Activated T-cell treated with anti-CD3 and anti-CD28 coated beads, Interleukin-2, amount 50 U/mL, for 24 hours (primary cell): ENCODE data around the gene TTYH1.

Source experiments
- DNase-seq: peaks from one replicate; pipeline ENCODE4 v3.0.0-alpha.2; 2020
- H3K27ac Mint-ChIP-seq: 2 replicates; pipeline ENCODE4 v1.8.0; 2020; ENCODE audit warnings: mild to moderate bottlenecking, mixed read lengths
- H3K27me3 Mint-ChIP-seq: 2 replicates; pipeline ENCODE4 v1.8.0; 2020; ENCODE audit warnings: mixed read lengths
- H3K36me3 Mint-ChIP-seq: 2 replicates; pipeline ENCODE4 v1.8.0; 2020; ENCODE audit warnings: low read depth, mixed read lengths
- H3K4me1 Mint-ChIP-seq: 2 replicates; pipeline ENCODE4 v1.8.0; 2020; ENCODE audit warnings: low read depth, mixed read lengths
- H3K4me3 Mint-ChIP-seq: 2 replicates; pipeline ENCODE4 v1.8.0; 2020; ENCODE audit warnings: mild to moderate bottlenecking, moderate library complexity, mixed read lengths
- H3K9me3 Mint-ChIP-seq: 2 replicates; pipeline ENCODE4 v1.8.0; 2020; ENCODE audit warnings: mixed read lengths

Gene TTYH1

DNA sequence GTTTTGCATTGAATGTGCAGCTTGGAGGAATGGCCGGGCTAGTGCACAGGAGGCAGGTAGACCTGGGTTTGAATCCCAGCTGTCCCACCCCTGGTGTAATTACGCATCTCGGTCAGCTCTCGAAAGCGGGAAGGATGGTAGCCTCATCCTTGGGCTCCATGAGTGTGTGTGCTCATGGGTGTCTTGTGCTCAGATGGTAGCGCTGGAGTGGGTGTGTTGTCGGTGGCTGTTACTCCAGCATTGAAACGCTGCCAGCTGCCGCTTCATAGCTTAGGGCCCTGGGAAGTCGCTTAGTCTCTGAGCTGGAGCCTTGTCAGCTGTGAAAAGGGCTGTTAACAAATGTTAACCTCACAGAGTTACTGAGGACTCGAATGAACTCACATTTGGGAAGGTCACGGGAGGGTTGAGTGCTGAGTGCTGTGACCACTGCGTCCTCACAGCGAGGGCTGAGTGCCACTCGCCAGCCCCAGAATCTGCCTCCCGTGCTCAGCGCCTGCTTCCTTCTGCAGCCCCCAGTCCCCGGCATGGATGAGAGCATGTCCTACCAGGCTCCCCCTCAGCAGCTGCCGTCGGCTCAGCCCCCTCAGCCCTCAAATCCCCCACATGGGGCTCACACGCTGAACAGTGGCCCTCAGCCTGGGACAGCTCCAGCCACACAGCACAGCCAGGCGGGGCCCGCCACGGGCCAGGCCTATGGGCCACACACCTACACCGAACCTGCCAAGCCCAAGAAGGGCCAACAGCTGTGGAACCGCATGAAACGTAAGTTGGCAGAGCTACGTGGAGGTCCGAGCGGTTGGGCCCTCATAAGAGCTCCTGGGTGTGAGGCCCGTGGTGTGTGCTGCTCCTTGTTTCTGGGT lies 38.9 kb downstream of the TTYH1 start:
- no peak for DNase-seq
- Mint-ChIP-seq H3K27me3 (no peaks in the 10 kb centered on the region), H3K27ac (no peak overlapping the region), H3K4me1 (peaks cover 42% of the 10 kb centered on the region), H3K9me3 (no peaks in the 10 kb centered on the region), H3K4me3 (no peak overlapping the region), H3K36me3 (peaks cover 96% of the 10 kb centered on the region)

- Mint-ChIP-seq H3K4me1 (peaks cover 46% of the 10 kb centered on the region), H3K4me3 (no peak overlapping the region), H3K9me3 (no peaks in the 10 kb centered on the region), H3K27ac (no peak overlapping the region), H3K36me3 (peaks cover 98% of the 10 kb centered on the region), H3K27me3 (no peaks in the 10 kb centered on the region)
- DNase-seq, result no peak
These were observed 39.8 kb downstream of the TTYH1 start for GRCh38 chr19:54454781-54455675.

DNA sequence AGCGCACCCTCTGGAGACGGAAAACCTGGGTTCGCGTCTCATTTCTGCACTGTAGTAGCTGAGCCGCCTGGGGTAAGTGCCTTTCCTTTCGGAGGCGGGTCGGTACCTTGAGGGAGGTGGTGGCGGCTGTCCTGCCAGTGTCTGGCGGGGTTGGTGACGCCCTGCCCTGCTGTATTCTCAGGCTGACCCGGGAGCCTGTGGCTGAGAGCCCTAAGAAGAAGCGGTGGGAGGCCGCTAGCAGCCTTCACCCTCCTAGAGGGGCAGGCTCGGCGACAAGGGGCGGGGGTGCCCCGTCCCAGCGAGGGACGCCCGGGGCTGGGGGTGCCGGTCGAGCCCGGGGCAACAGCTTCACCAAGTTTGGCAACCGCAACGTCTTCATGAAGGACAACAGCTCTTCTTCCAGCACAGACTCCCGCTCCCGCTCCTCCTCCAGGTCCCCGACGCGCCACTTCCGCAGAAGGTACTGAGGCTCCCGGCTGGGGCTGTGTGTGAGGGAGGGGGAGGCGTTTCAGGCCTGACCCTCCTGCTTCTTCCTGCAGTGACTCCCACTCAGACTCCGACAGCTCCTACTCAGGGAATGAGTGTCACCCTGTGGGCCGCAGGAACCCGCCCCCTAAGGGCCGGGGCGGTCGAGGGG lies 40.6 kb downstream of the TTYH1 start:
- H3K27me3 Mint-ChIP-seq, result no peaks in the 10 kb centered on the region
- H3K4me3 Mint-ChIP-seq, result no peak overlapping the region
- H3K4me1 Mint-ChIP-seq, result peaks cover 39% of the 10 kb centered on the region
- DNase-seq, result no peak
- no peak overlapping the region for H3K27ac Mint-ChIP-seq
- no peaks in the 10 kb centered on the region for H3K9me3 Mint-ChIP-seq
- H3K36me3 Mint-ChIP-seq, result peaks cover 93% of the 10 kb centered on the region

DNA sequence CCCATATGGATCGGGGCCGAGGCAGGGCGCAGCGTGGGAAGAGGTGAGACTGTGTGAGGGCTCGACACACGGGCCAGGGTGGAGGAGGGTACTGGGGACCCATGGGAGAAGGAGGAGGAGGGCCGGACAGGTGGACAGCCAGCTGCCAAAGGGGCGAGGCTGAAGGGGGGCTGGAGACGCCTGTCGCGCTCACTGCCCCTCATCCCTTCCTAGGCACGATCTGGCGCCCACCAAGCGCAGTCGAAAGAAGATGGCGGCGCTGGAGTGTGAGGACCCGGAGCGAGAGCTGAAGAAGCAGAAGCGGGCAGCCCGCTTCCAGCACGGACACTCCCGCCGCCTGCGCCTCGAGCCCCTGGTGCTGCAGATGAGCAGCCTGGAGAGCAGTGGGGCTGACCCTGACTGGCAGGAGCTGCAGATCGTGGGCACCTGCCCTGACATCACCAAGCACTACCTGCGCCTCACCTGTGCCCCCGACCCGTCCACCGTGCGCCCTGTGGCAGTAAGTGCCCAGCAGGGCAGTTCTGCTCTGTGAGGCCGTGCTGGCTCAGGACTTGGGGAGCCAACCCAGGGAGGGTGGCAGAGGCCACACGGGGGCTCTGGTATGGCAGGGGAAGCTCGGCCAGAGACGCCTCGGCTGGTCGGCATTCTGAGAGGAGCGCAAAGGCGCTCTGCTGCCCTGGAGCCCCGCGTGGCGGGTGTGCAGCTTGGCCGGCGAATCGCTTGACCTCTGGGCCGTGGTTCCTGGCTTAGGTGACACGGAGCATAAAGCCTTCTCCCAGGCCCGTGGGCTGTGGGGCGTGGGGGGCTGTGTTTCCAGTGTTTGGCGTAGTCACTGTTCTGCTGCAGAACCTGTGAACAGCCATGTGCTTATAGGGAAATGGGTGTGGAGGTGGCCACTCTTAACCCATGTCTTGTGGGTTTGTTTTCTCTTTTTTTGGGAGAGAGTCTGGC lies 41.4 kb downstream of the TTYH1 start:
- Mint-ChIP-seq H3K9me3 (no peaks in the 10 kb centered on the region), H3K27me3 (no peaks in the 10 kb centered on the region), H3K4me3 (no peak overlapping the region), H3K27ac (no peak overlapping the region), H3K36me3 (peaks cover 93% of the 10 kb centered on the region), H3K4me1 (peaks cover 35% of the 10 kb centered on the region)
- no peak for DNase-seq

DNA sequence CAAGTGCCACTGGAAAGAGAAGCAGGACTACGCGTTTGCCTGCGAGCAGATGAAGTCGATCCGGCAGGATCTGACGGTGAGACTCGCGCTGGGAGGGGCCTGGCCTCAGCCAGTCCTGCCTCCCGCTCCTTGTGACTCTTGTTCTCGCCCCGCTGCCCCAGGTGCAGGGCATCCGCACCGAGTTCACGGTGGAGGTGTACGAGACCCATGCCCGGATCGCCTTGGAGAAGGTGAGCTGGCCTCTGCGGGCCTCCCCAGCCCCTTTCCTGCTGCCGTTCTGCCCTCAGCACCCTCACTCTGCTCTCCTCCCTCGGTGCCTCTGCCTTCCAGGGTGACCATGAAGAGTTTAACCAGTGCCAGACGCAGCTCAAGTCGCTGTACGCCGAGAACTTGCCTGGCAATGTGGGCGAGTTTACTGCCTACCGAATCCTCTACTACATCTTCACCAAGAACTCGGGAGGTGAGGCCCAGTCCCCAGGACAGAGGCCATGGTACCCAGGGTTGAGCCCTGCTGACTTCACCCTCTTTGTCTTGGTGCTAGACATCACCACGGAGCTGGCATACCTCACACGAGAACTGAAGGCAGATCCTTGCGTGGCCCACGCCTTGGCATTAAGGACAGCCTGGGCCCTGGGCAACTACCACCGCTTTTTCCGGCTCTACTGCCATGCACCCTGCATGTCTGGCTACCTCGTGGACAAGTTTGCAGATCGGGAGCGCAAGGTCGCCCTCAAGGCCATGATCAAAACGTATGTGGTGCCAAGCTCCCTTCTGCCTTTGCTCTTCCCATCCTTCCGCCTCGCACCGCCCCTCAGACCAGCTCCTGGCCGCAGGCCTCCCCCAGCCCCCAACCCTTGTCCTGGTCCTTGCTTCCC lies 42.7 kb downstream of the TTYH1 start:
- H3K9me3 Mint-ChIP-seq, result no peaks in the 10 kb centered on the region
- peaks cover 92% of the 10 kb centered on the region for H3K36me3 Mint-ChIP-seq
- H3K4me1 Mint-ChIP-seq, result peaks cover 30% of the 10 kb centered on the region
- DNase-seq, result no peak
- no peaks in the 10 kb centered on the region for H3K27me3 Mint-ChIP-seq
- no peak overlapping the region for H3K4me3 Mint-ChIP-seq
- H3K27ac Mint-ChIP-seq, result peak overlapping the region; percentile 77

DNA sequence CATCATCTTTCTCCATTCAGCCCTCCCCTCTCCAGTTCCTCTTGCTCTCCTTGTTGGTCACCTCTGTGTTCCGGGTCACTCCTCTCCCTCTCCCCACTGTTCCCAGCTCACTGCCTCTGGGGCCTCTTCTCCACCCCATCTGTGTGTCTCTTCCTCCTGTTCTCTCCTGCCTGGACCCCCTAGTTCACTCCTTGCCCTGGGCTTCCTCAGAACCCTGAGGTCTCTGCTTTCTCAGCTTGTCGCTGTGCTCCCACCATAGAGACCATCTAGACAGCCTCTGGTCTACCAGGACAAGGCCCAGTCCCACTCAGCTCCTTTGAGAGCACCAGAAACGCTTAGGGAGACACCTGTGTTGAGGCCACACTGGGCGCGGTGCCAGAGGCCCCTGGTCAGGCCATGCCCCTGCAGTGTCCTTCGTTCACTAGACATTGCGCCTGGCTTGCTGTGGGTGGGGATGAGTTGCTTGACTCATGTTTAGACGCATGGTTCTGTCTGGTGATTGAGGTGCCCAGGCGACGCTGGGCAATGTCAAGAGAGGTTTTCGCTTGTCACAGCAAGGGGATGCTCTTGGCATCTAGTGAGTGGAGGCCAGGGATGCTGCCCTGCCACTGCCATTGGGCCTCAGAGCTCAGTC lies 43.5 kb downstream of the TTYH1 start:
- H3K36me3 Mint-ChIP-seq, result peaks cover 85% of the 10 kb centered on the region
- peaks cover 30% of the 10 kb centered on the region for H3K4me1 Mint-ChIP-seq
- H3K27ac Mint-ChIP-seq, result peak overlapping the region; percentile 77
- no peaks in the 10 kb centered on the region for H3K9me3 Mint-ChIP-seq
- no peak overlapping the region for H3K4me3 Mint-ChIP-seq
- no peak for DNase-seq
- H3K27me3 Mint-ChIP-seq, result no peaks in the 10 kb centered on the region

GRCh38 chr19:54459282-54460229 lies 44.3 kb downstream of the TTYH1 start:
- Mint-ChIP-seq H3K4me1 (peaks cover 37% of the 10 kb centered on the region), H3K36me3 (peaks cover 85% of the 10 kb centered on the region), H3K27ac (peak overlapping the region; percentile 77), H3K9me3 (no peaks in the 10 kb centered on the region), H3K4me3 (no peak overlapping the region), H3K27me3 (no peaks in the 10 kb centered on the region)
- DNase-seq, result no peak

DNA sequence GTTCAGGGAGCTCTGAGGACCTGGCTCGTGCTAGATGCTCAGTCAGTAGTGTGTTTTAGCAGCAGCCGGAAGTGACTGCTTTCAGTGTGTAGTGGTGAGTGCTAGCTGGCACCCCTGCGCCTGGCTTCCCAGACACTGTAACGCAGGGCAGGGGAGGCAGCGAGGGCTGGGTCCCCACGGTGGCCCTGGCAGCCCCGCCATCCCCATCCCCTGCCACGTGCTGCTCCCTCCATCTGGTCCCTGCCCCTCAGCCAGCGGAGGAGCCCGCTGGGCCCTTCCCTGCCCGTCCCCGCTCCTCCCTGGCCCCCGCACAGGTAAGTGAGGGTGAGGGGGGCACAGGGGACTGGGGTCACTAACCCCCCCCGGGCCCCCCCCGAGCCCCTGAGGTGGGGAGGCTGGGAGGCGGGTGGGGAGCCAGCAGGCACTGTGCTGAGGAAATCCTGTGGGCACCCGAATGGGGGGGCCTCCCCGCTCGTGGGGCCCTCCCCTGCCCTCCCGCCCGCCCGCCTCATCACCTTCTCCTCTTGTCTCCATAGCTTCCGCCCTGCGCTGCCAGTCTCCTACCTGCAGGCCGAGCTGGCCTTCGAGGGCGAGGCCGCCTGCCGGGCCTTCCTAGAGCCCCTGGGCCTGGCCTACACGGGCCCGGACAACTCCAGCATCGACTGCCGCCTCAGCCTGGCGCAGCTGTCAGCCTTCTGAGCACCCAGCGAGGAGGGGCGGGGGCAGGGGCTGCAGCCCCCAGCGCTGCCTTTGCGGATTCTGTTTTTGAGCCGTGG lies 45.2 kb downstream of the TTYH1 start:
- Mint-ChIP-seq H3K36me3 (peaks cover 76% of the 10 kb centered on the region), H3K27ac (peak overlapping the region; percentile 77), H3K4me3 (no peak overlapping the region), H3K4me1 (peaks cover 39% of the 10 kb centered on the region), H3K27me3 (peaks cover 3% of the 10 kb centered on the region), H3K9me3 (no peaks in the 10 kb centered on the region)
- no peak for DNase-seq

- H3K27me3 Mint-ChIP-seq, result peaks cover 8% of the 10 kb centered on the region
- H3K9me3 Mint-ChIP-seq, result no peaks in the 10 kb centered on the region
- H3K4me3 Mint-ChIP-seq, result peak overlapping the region; percentile 77
- H3K36me3 Mint-ChIP-seq, result peaks cover 70% of the 10 kb centered on the region
- H3K27ac Mint-ChIP-seq, result peak overlapping the region; percentile 82
- DNase-seq, result no peak
- peaks cover 39% of the 10 kb centered on the region for H3K4me1 Mint-ChIP-seq
These were observed 45.9 kb downstream of the TTYH1 start for GRCh38 chr19:54461210-54461609.

- peaks cover 66% of the 10 kb centered on the region for H3K36me3 Mint-ChIP-seq
- H3K4me1 Mint-ChIP-seq, result peaks cover 39% of the 10 kb centered on the region
- peak overlapping the region; percentile 82 for H3K27ac Mint-ChIP-seq
- no peaks in the 10 kb centered on the region for H3K9me3 Mint-ChIP-seq
- H3K4me3 Mint-ChIP-seq, result peak overlapping the region; percentile 77
- DNase-seq, result no peak
- H3K27me3 Mint-ChIP-seq, result peaks cover 12% of the 10 kb centered on the region
These were observed 46.3 kb downstream of the TTYH1 start for GRCh38 chr19:54461613-54462012.

DNA sequence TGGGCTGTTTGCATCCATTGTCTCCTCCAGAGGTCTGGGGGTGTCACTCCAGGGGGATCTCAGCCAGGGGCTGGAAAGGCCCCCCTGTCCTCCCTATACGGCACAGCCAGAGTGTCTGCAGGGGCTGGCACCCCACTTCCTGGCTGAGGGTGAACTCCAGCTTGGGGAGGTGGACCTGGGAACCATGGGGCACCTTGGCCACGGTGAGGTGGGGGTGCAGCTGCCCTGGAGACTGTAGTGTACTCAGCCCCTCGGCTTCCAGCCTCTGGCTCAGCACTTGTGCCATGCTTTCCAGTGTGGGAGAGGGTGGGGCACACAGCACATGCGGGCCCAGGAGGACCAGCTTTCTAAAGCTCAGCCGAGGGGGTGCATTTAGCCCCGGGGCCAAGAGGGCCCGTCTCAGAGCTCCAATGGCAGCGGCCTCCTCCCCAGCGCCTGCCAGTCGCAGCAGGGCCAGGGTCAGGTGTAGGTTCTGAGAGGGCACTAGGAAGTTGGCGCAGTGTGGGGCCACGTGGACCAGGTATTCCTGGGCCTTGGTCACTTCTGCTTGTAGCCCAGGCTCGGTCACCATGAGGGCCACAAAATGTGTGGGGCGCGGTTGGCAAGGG lies 46.9 kb downstream of the TTYH1 start:
- DNase-seq, result no peak
- Mint-ChIP-seq H3K9me3 (no peaks in the 10 kb centered on the region), H3K4me3 (peak overlapping the region; percentile 77), H3K4me1 (peaks cover 39% of the 10 kb centered on the region), H3K27me3 (peaks cover 13% of the 10 kb centered on the region), H3K27ac (peak overlapping the region; percentile 82), H3K36me3 (peaks cover 61% of the 10 kb centered on the region)
